GM19328 (cell line): ENCODE results near the gene KIR3DL2.
"Not testable (repeated sequence)": the region's sequence is repeated elsewhere in the genome, so short reads cannot be mapped to it uniquely, and the experiment has no call there.

ENCODE experiments used
- ATAC-seq: cut with Tn5 transposase; IDR thresholded peaks from one replicate; pipeline ENCODE4 v1.9.1; 2021; ENCODE audit warnings: mild to moderate bottlenecking, moderate library complexity; ENCODE audit not compliant: unreplicated experiment

Gene KIR3DL2

DNA sequence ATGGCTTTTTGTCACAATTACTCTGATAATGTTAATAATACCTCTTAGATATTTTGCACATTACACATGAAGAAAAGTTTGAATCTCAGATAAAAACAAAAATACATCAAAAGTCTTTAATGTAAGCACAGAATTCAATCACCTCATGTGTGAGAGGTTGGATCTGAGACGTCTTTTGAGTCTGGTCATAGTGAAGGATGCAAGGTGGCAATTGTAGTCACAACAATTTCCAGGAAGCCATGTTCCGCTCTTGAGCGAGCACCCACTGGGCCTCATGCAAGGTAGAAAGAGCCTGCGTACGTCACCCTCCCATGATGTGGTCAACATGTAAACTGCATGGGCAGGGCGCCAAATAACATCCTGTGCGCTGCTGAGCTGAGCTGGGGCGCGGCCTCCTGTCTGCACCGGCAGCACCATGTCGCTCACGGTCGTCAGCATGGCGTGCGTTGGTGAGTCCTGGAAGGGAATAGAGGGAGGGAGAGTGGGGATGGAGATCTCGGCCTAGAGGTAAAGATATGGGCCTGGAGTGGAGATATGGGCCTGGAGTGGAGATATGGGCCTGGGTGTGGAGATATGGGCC is at the start of gene KIR3DL2:
Gene KIR3DL2, plus strand, starts transcription at position 383 of the 580 bp plus-strand sequence. Its CDS starts 33 bp downstream, at position 416.
- ATAC-seq: not testable (repeated sequence)

DNA sequence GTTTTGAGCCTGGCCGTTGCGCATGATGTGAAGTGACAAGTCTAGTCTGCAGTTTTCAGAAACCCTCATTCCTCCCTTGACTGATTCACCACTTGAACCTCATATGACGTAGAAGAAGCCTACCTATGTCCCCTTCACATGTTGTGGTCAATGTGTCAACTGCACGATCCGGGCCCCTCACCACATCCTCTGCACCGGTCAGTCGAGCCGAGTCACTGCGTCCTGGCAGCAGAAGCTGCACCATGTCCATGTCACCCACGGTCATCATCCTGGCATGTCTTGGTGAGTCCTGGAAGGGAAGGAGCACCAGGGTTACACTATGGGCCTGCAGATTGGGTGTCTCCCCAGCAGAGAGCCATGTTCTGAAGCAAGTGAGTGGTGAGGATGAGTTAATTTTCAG is 46.8 kb upstream of the KIR3DL2 start, which contains the start of gene KIR2DL4:
Gene KIR2DL4, plus strand, starts transcription at position 201 of the 400 bp plus-strand sequence. Its CDS starts 42 bp downstream, at position 243.
- no peak for ATAC-seq

DNA sequence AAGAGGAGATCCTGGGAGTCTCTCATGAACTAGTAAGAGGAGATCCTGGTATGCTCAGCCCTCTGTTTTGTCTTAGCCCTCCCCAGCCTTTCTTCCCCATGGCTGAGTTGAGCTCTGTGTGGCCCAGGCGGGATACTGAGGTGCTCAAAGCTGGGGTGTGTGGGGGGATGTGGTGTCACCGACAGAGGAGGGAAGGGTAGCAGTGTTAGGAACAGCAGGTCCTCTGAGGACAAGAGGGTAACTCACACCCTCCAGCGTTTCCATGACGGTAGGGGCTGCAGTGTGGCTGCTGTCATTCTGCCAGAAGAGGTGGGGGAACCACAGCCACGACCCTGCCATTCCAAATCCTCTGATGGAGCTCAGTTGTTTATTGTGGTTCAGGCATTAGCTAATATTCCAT is 46.1 kb upstream of the KIR3DL2 start:
- no peak for ATAC-seq

DNA sequence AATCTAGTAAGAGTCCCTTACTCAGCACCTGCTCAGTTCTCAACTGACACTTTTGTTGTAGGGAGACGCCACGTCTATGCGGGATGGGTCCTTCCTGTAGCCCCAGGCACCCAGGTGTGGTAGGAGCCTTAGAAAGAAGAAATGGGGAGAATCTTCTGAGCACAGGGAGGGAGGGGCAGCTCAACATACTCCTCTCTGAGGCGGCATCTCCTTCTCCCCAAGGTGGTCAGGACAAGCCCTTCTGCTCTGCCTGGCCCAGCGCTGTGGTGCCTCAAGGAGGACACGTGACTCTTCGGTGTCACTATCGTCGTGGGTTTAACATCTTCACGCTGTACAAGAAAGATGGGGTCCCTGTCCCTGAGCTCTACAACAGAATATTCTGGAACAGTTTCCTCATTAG is 45.7 kb upstream of the KIR3DL2 start:
- ATAC-seq: no peak

DNA sequence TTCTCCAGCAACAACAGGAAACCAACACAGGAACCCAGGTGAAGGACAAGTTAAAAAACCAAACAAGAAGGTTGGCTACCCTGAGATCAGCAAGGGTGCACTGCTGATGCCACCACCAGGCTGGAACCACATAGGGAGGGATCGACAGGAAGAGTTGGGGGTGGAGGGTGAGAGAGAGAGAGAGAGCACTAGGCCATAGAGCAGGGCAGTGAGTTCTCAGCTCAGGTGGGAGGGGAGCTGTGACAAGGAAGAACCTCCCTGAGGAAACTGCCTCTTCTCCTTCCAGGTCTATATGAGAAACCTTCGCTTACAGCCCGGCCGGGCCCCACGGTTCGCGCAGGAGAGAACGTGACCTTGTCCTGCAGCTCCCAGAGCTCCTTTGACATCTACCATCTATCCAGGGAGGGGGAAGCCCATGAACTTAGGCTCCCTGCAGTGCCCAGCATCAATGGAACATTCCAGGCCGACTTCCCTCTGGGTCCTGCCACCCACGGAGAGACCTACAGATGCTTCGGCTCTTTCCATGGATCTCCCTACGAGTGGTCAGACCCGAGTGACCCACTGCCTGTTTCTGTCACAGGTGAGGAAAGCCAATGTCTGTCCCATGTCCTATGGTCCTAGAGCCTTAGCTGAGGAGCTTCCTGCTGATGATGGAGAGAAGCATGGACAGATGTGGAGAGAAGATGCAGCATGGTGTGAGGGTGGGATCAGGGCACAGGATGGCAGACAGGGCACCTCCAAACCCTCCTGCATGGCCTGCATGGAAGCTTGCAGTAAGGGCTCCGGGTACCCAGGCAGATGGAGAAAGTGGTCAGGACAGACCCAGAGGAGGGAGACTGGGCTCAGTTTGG is 44.4 kb upstream of the KIR3DL2 start:
- no peak for ATAC-seq

DNA sequence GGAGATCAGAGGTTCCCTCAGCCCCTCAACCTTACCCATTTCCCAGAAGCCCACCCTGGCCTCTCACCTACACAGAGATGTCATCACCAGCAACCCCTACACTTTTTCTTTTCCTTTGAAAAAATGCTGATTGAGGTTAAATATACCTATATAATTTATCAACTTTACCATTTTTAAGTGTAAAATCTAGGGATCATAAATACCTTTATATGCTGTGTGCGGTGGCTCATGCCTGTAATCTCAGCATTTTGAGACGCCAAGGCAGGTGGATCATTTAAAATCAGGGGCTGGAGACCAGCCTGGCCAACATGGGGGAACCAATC is 43.8 kb upstream of the KIR3DL2 start:
- no peak for ATAC-seq

DNA sequence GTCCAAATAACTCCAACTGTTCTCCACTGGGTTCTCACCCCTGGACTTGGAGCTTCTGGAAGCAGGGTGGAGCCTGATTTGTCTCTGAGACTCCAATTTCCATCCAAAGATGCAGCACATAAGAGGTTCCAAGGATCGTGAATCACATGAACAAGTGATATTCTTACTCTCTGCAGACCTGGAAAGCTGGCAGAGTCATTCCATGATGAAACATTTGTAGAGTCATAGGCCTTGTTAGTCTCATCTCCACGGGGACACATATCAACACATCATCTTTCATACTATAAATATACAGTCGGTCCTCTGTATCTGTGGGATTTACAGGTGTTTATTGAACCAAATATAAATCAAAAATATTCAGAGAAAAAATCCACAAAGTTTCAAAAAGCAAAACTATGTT is 35.7 kb upstream of the KIR3DL2 start:
- not testable (repeated sequence) for ATAC-seq

DNA sequence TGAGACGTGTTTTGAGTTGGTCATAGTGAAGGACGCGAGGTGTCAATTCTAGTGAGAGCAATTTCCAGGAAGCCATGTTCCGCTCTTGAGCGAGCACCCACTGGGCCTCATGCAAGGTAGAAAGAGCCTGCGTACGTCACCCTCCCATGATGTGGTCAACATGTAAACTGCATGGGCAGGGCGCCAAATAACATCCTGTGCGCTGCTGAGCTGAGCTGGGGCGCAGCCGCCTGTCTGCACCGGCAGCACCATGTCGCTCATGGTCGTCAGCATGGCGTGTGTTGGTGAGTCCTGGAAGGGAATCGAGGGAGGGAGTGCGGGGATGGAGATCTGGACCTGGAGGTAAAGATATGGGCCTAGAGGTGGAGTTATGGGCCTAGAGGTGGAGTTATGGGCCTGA is 34.0 kb upstream of the KIR3DL2 start, which contains the start of gene KIR3DL1:
Gene KIR3DL1, plus strand, starts transcription at position 218 of the 400 bp plus-strand sequence.
- not testable (repeated sequence) for ATAC-seq

DNA sequence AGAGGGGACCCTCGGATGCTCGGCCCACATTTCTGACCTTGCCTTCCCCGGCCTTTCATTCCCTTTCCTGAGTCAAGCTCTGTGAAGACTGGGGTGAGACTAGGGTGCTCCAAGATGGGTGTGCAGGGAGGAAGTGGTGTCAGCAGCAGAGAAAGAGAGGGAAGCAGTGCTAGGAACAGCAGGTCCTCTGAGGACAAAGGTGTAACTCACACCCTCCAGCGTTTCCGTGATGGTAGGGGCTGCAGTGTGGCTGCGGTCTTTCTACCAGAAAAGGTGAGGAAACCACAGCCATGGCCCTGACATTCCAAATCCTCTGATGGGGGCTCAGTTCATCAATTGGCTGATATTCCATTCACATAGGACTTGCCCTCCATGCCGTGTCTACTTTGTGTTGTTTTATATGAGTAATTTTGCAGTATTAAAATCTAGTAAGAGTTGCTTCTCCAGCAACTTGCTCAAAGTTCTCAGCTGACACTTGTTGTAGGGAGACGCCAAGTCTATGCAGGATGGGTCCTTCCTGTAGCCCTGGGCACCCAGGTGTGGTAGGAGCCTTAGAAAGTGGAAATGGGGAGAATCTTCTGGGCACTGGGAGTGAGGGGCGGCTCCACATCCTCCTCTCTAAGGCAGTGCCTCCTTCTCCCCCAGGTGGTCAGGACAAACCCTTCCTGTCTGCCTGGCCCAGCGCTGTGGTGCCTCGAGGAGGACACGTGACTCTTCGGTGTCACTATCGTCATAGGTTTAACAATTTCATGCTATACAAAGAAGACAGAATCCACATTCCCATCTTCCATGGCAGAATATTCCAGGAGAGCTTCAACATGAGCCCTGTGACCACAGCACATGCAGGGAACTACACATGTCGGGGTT is 32.3 kb upstream of the KIR3DL2 start:
- ATAC-seq: no peak

DNA sequence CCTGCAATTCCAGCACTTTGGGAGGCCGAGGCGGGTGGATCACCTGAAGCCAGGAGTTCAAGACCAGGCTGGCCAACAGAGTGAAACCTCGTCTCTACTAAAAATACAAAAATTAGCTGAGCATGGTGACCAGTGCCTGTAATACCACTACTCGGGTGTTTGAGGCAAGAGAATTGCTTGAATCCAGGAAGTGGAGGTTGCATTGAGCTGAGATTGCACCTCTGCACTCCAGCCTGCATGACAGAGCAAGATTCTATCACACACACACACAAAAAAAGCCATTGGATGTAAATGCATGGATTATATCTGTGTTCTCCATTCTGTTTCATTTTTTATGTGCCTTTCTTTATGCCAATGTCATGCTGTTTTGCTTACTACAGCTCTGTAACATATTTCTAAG is 25.8 kb upstream of the KIR3DL2 start:
- ATAC-seq: not testable (repeated sequence)

DNA sequence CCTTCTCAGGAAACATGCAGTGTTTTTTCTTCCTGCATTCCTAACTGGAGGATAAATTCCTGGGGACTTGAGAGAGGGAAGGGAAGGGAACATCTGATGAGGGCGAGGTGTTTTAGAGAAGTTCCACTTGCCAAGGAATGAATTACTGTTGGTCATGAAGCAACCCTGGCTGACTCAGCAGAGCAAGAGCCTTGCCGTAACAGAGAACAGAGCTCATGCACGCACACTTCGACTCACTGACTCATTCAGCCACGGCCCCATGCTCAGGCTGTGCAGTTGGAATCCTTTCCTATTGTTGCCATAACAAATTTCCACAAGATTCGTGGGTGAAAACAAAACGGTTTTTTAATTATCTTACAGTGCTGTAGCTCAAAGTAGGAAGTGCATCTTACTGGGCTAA is 24.9 kb upstream of the KIR3DL2 start:
- ATAC-seq: not testable (repeated sequence)

DNA sequence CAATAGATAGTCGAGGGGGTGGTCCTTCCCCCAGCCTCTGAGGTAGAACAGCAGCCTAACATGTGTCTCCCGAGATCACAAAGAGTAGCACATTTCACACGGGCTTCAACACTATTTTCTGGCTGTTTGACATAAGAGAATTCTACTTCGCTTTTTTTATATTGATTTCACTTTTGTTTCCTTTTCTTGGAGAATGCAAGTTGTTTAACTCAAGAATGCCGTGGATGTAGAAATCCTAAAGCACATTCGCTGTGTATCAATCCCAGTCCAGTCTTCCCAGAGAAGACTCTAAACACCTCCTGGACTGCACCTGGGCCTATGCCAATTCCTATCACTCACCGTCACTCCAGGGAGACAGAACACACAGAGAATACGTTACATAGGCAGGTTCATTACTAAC is 22.2 kb upstream of the KIR3DL2 start:
- not testable (repeated sequence) for ATAC-seq

DNA sequence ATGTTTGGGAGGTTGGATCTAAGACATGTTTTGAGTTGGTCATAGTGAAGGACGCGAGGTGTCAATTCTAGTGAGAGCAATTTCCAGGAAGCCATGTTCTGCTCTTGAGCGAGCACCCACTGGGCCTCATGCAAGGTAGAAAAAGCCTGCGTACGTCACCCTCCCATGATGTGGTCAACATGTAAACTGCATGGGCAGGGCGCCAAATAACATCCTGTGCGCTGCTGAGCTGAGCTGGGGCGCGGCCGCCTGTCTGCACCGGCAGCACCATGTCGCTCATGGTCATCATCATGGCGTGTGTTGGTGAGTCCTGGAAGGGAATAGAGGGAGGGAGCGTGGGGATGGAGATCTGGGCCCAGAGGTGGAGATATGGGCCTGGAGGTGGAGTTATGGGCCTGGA is 17.7 kb upstream of the KIR3DL2 start, which contains the start of gene KIR2DS4:
Gene KIR2DS4, plus strand, starts transcription at position 181 of the 400 bp plus-strand sequence.
- ATAC-seq: not testable (repeated sequence)

DNA sequence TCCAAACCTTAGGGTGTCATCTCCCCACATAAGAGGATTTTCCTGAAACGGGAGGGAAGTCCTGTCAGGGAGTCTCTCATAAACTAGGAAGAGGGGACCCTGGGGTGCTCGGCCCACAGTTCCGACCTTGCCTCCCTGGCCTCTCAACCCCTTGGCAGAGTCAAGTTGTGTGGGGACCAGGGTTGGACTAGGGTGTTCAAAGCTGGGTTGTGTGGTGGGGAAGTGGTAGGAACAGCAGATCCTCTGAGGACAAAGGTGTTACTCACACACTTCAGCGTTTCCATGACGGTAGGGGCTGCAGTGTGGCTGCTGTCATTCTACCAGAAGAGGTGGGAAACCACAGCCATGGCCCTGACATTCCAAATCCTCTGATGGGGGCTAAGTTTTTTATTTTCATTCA is 15.1 kb upstream of the KIR3DL2 start:
- ATAC-seq: not testable (repeated sequence)

DNA sequence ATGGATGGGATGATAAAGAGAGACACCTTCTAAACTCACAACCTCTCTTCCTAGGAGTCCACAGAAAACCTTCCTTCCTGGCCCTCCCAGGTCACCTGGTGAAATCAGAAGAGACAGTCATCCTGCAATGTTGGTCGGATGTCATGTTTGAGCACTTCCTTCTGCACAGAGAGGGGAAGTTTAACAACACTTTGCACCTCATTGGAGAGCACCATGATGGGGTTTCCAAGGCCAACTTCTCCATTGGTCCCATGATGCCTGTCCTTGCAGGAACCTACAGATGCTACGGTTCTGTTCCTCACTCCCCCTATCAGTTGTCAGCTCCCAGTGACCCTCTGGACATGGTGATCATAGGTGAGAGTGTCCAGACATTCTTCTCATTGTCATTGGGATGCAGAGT is 12.7 kb upstream of the KIR3DL2 start:
- ATAC-seq: not testable (repeated sequence)

DNA sequence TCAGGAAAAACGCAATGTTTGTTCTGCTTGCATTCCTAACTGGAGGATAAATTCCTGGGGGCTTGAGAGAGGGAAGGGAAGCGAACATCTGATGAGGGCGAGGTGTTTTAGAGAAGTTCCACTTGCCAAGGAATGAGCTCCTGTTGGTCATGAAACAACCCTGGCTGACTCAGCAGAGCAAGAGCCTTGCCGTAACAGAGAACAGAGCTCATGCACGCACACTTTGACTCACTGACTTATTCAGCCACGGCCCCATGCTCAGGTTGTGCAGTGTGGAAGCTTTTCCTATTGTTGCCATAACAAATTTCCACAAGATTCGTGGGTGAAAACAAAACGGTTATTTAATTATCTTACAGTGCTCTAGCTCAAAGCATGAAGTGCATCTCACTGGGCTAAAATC is 7.1 kb upstream of the KIR3DL2 start:
- not testable (repeated sequence) for ATAC-seq

DNA sequence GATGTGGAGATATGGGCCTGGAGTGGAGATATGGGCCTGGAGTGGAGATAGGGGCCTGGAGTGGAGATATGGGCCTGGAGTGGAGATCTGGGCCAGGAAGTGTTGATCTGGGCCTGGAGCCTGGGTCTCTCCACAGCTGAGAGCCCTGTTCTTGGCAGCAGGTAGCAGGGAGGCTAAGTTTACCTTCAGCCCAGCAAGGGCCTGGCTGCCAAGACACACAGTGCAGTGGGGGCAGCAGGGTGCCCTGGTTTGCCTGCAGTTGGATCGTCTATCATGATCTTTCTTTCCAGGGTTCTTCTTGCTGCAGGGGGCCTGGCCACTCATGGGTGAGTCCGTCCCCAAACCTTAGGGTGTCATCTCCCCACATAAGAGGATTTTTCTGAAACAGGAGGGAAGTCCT is 687 bp downstream of the KIR3DL2 start:
- ATAC-seq: no peak

DNA sequence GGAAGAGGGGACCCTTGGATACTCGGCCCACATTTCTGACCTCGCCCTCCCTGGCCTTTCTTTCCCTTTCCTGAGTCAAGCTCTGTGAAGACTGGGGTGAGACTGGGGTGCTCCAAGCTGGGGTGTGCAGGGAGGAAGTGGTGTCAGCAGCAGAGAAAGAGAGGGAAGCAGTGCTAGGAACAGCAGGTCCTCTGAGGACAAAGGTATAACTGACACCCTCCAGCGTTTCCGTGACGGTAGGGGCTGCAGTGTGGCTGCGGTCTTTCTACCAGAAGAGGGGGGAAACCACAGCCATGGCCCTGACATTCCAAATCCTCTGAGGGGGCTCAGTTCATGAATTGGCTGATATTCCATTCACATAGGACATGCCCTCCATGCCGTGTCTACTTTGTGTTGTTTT is 1.1 kb downstream of the KIR3DL2 start:
- ATAC-seq: no peak

DNA sequence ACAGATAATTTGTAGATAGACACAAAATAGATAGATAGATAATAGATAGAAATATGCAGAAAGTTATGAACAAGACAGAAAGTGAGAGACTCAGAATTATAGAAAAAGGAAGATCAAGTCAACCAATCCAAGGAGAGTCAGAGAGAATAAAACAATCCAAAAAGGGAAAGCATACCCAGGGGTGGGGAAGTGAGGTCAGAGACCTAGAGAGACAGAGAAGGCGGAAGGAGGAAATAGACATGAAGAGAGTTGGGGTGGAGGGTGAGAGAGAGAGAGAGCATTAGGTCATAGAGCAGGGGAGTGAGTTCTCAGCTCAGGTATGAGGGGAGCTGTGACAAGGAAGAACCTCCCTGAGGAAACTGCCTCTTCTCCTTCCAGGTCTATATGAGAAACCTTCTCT is 5.0 kb downstream of the KIR3DL2 start:
- ATAC-seq: not testable (repeated sequence)

DNA sequence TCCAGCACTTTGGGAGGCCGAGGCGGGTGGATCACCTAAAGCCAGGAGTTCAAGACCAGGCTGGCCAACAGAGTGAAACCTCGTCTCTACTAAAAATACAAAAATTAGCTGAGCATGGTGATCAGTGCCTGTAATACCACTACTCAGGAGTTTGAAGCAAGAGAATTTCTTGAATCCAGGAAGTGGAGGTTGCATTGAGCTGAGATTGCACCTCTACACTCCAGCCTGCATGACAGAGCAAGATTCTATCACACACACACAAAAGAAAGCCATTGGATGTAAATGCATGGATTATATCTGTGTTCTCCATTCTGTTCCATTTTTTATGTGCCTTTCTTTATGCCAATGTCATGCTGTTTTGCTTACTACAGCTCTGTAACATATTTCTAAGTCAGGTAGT is 8.2 kb downstream of the KIR3DL2 start:
- not testable (repeated sequence) for ATAC-seq

DNA sequence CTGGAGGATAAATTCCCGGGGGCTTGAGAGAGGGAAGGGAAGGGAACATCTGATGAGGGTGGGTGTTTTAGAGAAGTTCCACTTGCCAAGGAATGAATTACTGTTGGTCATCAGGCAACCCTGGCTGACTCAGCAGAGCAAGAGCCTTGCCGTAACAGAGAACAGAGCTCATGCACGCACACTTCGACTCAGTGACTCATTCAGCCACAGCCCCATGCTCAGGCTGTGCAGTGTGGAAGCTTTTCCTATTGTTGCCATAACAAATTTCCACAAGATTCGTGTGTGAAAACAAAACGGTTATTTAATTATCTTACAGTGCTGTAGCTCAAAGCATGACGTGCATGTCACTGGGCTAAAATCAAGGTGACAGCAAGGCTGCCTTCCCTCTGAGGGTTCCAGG is 9.2 kb downstream of the KIR3DL2 start:
- ATAC-seq: not testable (repeated sequence)
